ENCODE results near the gene MED13L. TPM values are rescaled to one million over a fixed set of nuclear protein-coding genes. Genes with fewer than 3 reads are reported as not detected.

MED13L gene
- total and polyA plus RNA-seq, 11 donors, result 12.2 to 84.1 (median 60.2) TPM

- DNase-seq (no peak), ATAC-seq (peak in 2 of 4 donors; percentile 20 to 31)
- peaks cover 4 to 74% (median 50%) of the 10 kb centered on the region in 12 donors for H3K4me1 ChIP-seq
- intact Hi-C loops (cut with DNase I), result loop anchor here in 7 of 10 donors (5.0 to 10.0 kb wide), 8 partner anchors 91 to 566 kb away; no protein-coding TSS in a partner anchor
- no peaks in the 10 kb centered on the region for H3K27me3 ChIP-seq
- no peak overlapping the region for H3K27ac ChIP-seq
- no peak for TF ChIP-seq CTCF (IDR thresholded peaks at IDR 0.05)
- TF ChIP-seq POLR2A (IDR thresholded peaks at IDR 0.05), result no peak
- no peaks in the 10 kb centered on the region for H3K36me3 ChIP-seq
- no peak overlapping the region for H3K4me3 ChIP-seq
- H3K9me3 ChIP-seq, result no peaks in the 10 kb centered on the region
- WGBS, 4 donors, result 82 to 88% (median 83%) methylated on average over 2 of the region's 2 CpGs
These were observed 135.7 kb downstream of the MED13L start for GRCh38 chr12:116141833-116142162.

- ATAC-seq, result peak in 3 of 4 donors; percentile 9 to 38 (median 31)
- no peaks in the 10 kb centered on the region for H3K27me3 ChIP-seq
- H3K36me3 ChIP-seq, result no peaks in the 10 kb centered on the region
- H3K27ac ChIP-seq, result no peak overlapping the region
- intact Hi-C loops (cut with DNase I), result loop anchor here in 7 of 10 donors (5.0 to 10.0 kb wide), 8 partner anchors 91 to 566 kb away; no protein-coding TSS in a partner anchor
- no peak overlapping the region for H3K4me3 ChIP-seq
- WGBS, 4 donors, result 59 to 71% (median 66%) methylated on average over 4 of the region's 4 CpGs
- peaks cover 4 to 79% (median 50%) of the 10 kb centered on the region in 12 donors for H3K4me1 ChIP-seq
- TF ChIP-seq POLR2A (IDR thresholded peaks at IDR 0.05), result no peak
- TF ChIP-seq CTCF (IDR thresholded peaks at IDR 0.05), result peak in 8 of 12 donors; percentile 11 to 51 (median 41)
- no peaks in the 10 kb centered on the region for H3K9me3 ChIP-seq
- DNase-seq, result no peak
These were observed 136.2 kb downstream of the MED13L start for GRCh38 chr12:116141110-116141832.

GRCh38 chr12:116140529-116140928, 137.0 kb downstream of the MED13L start:
- Histone ChIP-seq H3K36me3 (no peaks in the 10 kb centered on the region), H3K4me1 (peaks cover 4 to 82% (median 51%) of the 10 kb centered on the region in 12 donors), H3K4me3 (no peak overlapping the region), H3K27me3 (no peaks in the 10 kb centered on the region), H3K27ac (no peak overlapping the region), H3K9me3 (no peaks in the 10 kb centered on the region)
- no peak for TF ChIP-seq CTCF (IDR thresholded peaks at IDR 0.05)
- TF ChIP-seq POLR2A (IDR thresholded peaks at IDR 0.05), result no peak
- ATAC-seq, result no peak
- no peak for DNase-seq
- WGBS, 4 donors, result 77 to 87% (median 80%) methylated on average over 4 of the region's 4 CpGs
- intact Hi-C loops (cut with DNase I), result loop anchor here in 7 of 10 donors (5.0 to 10.0 kb wide), 8 partner anchors 92 to 567 kb away; no protein-coding TSS in a partner anchor

GRCh38 chr12:116138781-116139180, 138.7 kb downstream of the MED13L start:
- no peak for DNase-seq
- Histone ChIP-seq H3K4me3 (no peak overlapping the region), H3K9me3 (no peaks in the 10 kb centered on the region), H3K27ac (no peak overlapping the region), H3K4me1 (peaks cover 7 to 84% (median 54%) of the 10 kb centered on the region in 12 donors), H3K27me3 (no peaks in the 10 kb centered on the region), H3K36me3 (no peaks in the 10 kb centered on the region)
- TF ChIP-seq CTCF (IDR thresholded peaks at IDR 0.05), result no peak
- no peak for TF ChIP-seq POLR2A (IDR thresholded peaks at IDR 0.05)
- intact Hi-C loops (cut with DNase I), result loop anchor here in 5 of 10 donors (2.0 to 10.0 kb wide), 4 partner anchors 124 to 1994 kb away; no protein-coding TSS in a partner anchor
- ATAC-seq, result no peak

Measured in heart left ventricle (tissue), 16 donors.